IPS-20b (cell line): ENCODE measurements around the gene SEPSECS.
"Not testable (repeated sequence)": the region's sequence is repeated elsewhere in the genome, so short reads cannot be mapped to it uniquely, and the experiment has no call there.

Experiments
- H3K27ac ChIP-seq: one replicate; pipeline ENCODE4 v1.5.1; 2013; ENCODE audit warnings: low read length
- H3K27me3 ChIP-seq: 2 replicates; pipeline ENCODE4 v1.6.1; 2013; ENCODE audit warnings: mild to moderate bottlenecking, low read length, inconsistent platforms; ENCODE audit not compliant: insufficient read depth
- H3K36me3 ChIP-seq: 2 replicates; pipeline ENCODE4 v1.6.1; 2013; ENCODE audit warnings: low read depth, mild to moderate bottlenecking, inconsistent platforms, low read length, moderate library complexity; ENCODE audit not compliant: insufficient read depth
- H3K4me1 ChIP-seq: 2 replicates; pipeline ENCODE4 v1.6.1; 2013; ENCODE audit warnings: mild to moderate bottlenecking, control low read depth, inconsistent platforms, low read length, moderate library complexity; ENCODE audit not compliant: insufficient read depth
- H3K4me3 ChIP-seq: 2 replicates; pipeline ENCODE4 v1.5.1; 2013; ENCODE audit warnings: mild to moderate bottlenecking, low read length, inconsistent platforms
- H3K9ac ChIP-seq: 2 replicates; pipeline ENCODE4 v1.6.1; 2013; ENCODE audit warnings: low read depth, mild to moderate bottlenecking, inconsistent platforms, low read length, moderate library complexity
- H3K9me3 ChIP-seq: 2 replicates; pipeline ENCODE4 v1.6.1; 2013; ENCODE audit warnings: mild to moderate bottlenecking, low read depth, low read length, inconsistent platforms; ENCODE audit not compliant: insufficient read depth

The SEPSECS gene

GRCh38 chr4:25092139-25092538 is 68.1 kb downstream of the SEPSECS start:
- H3K27ac ChIP-seq = no peak overlapping the region
- no peak overlapping the region for H3K4me3 ChIP-seq
- no peaks in the 10 kb centered on the region for H3K36me3 ChIP-seq
- no peaks in the 10 kb centered on the region for H3K27me3 ChIP-seq
- H3K9me3 ChIP-seq = peaks cover 13% of the 10 kb centered on the region; the same call in 1 of the 2 replicates
- H3K9ac ChIP-seq = no peak overlapping the region
- H3K4me1 ChIP-seq = peaks cover 2% of the 10 kb centered on the region; the same call in 1 of the 2 replicates

GRCh38 chr4:25090516-25090915 is 69.7 kb downstream of the SEPSECS start:
- peaks cover 13% of the 10 kb centered on the region; the same call in 1 of the 2 replicates for H3K9me3 ChIP-seq
- H3K4me1 ChIP-seq = peaks cover 4% of the 10 kb centered on the region; the same call in 1 of the 2 replicates
- H3K27ac ChIP-seq = no peak overlapping the region
- no peak overlapping the region for H3K9ac ChIP-seq
- no peak overlapping the region for H3K4me3 ChIP-seq
- H3K27me3 ChIP-seq = no peaks in the 10 kb centered on the region
- no peaks in the 10 kb centered on the region for H3K36me3 ChIP-seq

DNA sequence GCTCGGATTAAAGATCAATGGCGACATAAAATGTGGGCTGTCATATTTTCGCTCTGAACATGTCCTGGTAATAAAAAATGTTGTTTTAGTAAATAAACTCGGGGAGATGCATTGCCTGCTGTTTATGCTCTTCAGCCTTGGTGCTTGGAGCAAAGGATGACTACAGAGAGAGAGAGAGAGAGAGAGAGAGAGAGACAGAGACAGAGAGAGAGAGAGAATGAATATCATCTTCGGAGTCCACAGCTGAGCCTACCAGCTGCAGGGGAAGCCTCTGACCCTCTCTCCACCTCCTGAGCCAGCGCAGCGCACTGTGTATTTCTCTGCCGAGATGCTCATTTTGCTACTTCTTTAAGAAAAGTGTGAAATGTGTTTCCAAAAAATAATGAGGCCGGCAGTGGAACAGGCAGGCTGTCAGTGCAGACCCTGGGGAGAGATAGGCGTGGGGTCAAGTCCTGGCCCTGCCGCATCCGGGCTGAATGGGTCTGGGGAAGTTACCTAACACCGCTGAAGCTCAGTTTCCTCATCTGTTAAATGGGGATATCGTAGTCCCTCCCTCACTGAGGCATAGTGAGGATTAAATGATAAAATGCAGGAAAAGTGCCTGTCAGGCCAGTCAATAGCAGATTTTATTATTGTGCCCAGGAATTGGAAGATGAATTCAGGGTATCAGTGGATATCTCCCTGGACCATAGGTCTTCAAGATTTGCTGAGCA is 71.0 kb downstream of the SEPSECS start:
- Histone ChIP-seq H3K9me3 (peaks cover 13% of the 10 kb centered on the region; the same call in 1 of the 2 replicates), H3K27me3 (no peaks in the 10 kb centered on the region), H3K9ac (no peak overlapping the region), H3K27ac (no peak overlapping the region), H3K4me3 (no peak overlapping the region), H3K4me1 (peaks cover 4% of the 10 kb centered on the region; the same call in 1 of the 2 replicates), H3K36me3 (no peaks in the 10 kb centered on the region)

DNA sequence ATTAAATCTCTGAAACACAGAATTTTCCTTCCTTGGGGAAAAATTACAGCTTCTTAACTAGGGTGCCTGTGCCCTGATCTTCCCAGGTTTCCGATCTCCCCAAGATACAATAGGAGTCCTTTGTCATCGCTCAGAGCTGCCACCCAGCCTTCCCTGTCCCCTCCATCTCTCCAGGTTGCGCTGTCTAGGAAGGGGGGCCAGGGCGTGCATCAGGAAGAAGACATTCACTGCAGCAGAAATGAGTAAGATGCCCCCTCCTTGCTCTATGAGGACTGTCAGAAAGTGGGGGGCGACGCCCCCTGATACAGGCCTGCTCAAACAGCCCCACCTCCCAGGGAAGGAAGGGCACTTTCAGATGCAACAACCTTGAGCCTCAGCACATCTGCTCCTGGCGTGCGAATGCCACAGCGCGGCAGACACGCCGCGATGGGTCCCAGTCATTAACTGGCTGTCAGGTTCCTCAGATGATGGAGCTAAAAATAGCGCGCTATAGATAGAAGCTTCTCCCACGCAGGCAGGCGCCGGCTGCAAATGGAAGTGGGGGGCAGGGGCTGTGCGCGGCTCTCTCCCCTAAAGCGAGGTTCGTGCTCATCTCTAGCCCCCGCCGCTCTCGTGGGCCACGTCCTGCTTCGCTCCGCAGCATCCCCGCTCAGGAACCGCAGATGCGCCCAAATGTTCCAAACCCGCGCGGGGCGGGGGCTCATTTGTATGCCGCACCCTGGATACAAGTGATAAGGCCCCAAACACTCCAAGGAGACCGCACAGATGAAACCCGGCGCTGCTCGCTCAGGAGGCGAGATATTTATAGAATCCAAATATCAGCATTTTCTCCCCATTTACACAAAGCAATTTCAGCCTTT is 71.9 kb downstream of the SEPSECS start:
- Histone ChIP-seq H3K9ac (no peak overlapping the region), H3K4me1 (peaks cover 4% of the 10 kb centered on the region; the same call in 1 of the 2 replicates), H3K9me3 (peaks cover 7% of the 10 kb centered on the region; the same call in 1 of the 2 replicates), H3K27me3 (no peaks in the 10 kb centered on the region), H3K27ac (no peak overlapping the region), H3K36me3 (no peaks in the 10 kb centered on the region), H3K4me3 (no peak overlapping the region)

- Histone ChIP-seq H3K36me3 (no peaks in the 10 kb centered on the region), H3K27ac (no peak overlapping the region), H3K4me3 (no peak overlapping the region), H3K4me1 (peaks cover 4% of the 10 kb centered on the region; the same call in 1 of the 2 replicates), H3K9ac (no peak overlapping the region), H3K9me3 (no peaks in the 10 kb centered on the region), H3K27me3 (no peaks in the 10 kb centered on the region)
Measured at GRCh38 chr4:25085671-25086070, 74.6 kb downstream of the SEPSECS start.

- H3K4me3 ChIP-seq, H3K4me1 ChIP-seq, H3K27me3 ChIP-seq, H3K9me3 ChIP-seq, H3K36me3 ChIP-seq, H3K9ac ChIP-seq, H3K27ac ChIP-seq: not testable (repeated sequence)
Measured at GRCh38 chr4:25083441-25083840, 76.8 kb downstream of the SEPSECS start.

- peaks cover 3% of the 10 kb centered on the region; the same call in 1 of the 2 replicates for H3K9me3 ChIP-seq
- no peaks in the 10 kb centered on the region for H3K36me3 ChIP-seq
- no peak overlapping the region for H3K9ac ChIP-seq
- 0 out of 2 replicates have a peak, but pooled peaks cover under 1% of the 10 kb centered on the region for H3K4me1 ChIP-seq
- no peaks in the 10 kb centered on the region for H3K27me3 ChIP-seq
- no peak overlapping the region for H3K4me3 ChIP-seq
- H3K27ac ChIP-seq = no peak overlapping the region
Measured at GRCh38 chr4:25081866-25082471, 78.3 kb downstream of the SEPSECS start.

DNA sequence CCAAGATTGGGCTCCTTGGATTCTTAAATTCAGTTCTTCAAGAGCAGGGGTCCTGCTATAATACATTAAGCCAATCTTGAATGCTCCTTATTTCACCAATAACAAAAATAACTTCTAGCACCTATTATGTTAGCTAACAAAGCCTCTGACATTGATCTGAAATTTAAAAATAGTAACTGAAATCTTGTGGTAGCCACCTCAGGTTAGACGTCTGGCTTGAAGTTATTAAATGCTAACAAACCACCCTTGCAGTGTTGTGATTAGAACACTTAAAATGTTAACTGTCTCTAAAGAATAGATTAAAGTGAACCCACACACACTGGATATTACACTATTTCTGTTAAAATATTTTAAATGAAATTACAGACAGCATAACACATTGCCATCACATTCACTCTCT is 79.7 kb downstream of the SEPSECS start:
- Histone ChIP-seq H3K27me3 (no peaks in the 10 kb centered on the region), H3K27ac (no peak overlapping the region)

DNA sequence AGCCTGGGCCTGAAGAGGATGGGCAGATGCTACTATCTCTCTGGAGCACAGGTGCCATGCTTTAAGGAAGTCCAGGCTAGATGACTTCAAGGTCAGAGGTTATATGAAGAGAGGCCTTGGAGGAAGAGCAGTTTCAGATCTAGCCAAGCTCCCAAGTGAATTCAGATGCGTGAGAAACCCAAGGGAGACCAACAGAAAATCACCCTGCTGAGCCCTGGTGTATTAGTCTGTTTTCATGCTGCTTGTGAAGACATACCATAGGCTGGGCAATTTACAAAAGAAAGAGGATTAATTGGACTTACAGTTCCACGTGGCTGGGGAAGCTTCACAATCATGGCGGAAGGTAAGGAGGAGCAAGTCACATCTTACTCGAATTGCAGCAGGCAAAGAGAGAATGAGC is 81.7 kb downstream of the SEPSECS start:
- Histone ChIP-seq H3K4me1 (no peaks in the 10 kb centered on the region), H3K27ac (no peak overlapping the region), H3K27me3 (no peaks in the 10 kb centered on the region), H3K9ac (no peak overlapping the region), H3K36me3 (no peaks in the 10 kb centered on the region), H3K9me3 (peaks cover 3% of the 10 kb centered on the region; the same call in 1 of the 2 replicates), H3K4me3 (no peak overlapping the region)

More for the DNA sequence above, 79.7 kb downstream of the SEPSECS start:
- no peak overlapping the region for H3K4me3 ChIP-seq
- no peaks in the 10 kb centered on the region for H3K36me3 ChIP-seq
- H3K4me1 ChIP-seq = no peaks in the 10 kb centered on the region
- no peak overlapping the region for H3K9ac ChIP-seq
- peaks cover 3% of the 10 kb centered on the region; the same call in 1 of the 2 replicates for H3K9me3 ChIP-seq

DNA sequence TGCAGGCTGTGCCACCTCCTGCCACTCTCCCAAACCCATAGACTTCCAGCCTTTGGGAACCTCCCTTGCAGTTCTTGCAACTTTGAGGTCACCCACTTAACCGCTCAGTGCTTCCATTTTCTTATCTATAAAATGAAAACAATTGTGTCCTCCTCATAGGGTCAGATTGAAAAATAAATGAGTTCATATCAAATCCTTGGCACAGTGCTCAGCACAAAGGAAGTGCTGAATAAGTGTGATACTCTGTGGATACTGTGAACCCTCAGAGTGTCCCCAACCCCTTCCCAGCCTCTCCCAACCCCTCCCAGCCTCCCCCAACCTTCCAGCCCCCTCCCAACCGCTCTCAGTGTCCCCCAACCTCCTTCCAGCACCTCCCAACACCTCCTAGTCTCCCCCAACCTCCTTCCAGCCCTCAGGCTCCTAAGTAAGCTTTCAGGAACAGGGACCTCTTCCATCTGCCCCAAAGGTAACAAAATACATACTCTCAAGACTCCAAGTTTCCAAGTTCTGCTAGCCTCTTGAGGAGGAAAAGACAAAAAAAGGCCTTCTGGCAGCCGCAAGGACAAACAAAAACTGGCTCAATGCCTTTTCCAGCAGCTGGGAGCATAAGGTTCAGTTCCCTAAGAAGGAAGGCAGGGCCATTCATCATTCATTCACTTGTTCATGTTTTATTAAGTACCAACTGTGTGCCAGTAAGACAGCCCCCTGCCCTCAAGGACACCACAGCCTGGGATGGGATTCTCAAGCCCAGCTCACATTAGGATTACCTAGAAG is 83.4 kb downstream of the SEPSECS start:
- H3K27ac ChIP-seq = no peak overlapping the region
- H3K4me1 ChIP-seq = no peaks in the 10 kb centered on the region
- H3K36me3 ChIP-seq = no peaks in the 10 kb centered on the region
- no peak overlapping the region for H3K4me3 ChIP-seq
- H3K9me3 ChIP-seq = peaks cover 3% of the 10 kb centered on the region; the same call in 1 of the 2 replicates
- H3K27me3 ChIP-seq = no peaks in the 10 kb centered on the region
- no peak overlapping the region for H3K9ac ChIP-seq

DNA sequence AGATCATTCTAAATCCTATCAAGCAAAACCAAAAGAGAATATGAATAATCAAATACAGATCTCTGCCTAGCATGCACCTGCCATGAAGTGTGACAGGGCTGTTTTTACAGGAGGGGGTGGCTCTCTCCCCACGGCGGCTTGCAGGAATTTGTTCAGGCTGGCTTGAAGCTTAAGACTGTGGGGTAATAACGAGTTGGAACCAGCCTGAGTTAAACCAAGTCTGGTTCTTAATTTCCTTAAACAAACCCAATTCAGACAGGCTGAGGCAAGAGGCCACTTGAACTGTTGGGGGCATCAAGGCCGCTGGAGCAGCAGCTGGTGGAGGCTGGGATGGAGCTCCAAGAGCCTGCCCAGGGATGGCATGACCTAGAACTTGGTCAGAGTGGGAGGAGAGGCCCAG is 84.4 kb downstream of the SEPSECS start:
- peaks cover under 1% of the 10 kb centered on the region; the same call in 1 of the 2 replicates for H3K4me1 ChIP-seq
- no peak overlapping the region for H3K27ac ChIP-seq

More for the DNA sequence above, 84.4 kb downstream of the SEPSECS start:
- H3K9me3 ChIP-seq = peaks cover 3% of the 10 kb centered on the region; the same call in 1 of the 2 replicates
- H3K27me3 ChIP-seq = no peaks in the 10 kb centered on the region
- H3K9ac ChIP-seq = no peak overlapping the region
- no peak overlapping the region for H3K4me3 ChIP-seq
- H3K36me3 ChIP-seq = no peaks in the 10 kb centered on the region
